RWPE1 (cell line): ENCODE data around the gene CORO2B.

Source experiments
- CTCF ChIA-PET: fragments of 350-600 bp; sonication (Branson Sonifier 250); formaldehyde crosslinking; extraction: SDS; loops from one replicate; lab custom pipeline; 2021; lab: Yijun Ruan, JAX
- POLR2A ChIA-PET: fragments of 400-600 bp; formaldehyde crosslinking; extraction: SDS; loops from one replicate; lab custom pipeline; 2020; ENCODE audit warnings: antibody characterized with exemption; ENCODE audit not compliant: low non-redundant PET; lab: Yijun Ruan, JAX
- DNase-seq: peaks from one replicate; pipeline ENCODE4 v3.0.0; 2012; ENCODE audit warnings: low spot score
- H3K27ac ChIP-seq: fragments of 450-650 bp; 2 replicates; pipeline ENCODE4 v1.5.1; 2017
- TF ChIP-seq, protein P1 (sequence below): fragments of 450-650 bp; conservative IDR thresholded peaks from 2 replicates; pipeline ENCODE4 v1.5.1; 2017; ENCODE audit warnings: low read depth, mild to moderate bottlenecking

The CORO2B gene

DNA sequence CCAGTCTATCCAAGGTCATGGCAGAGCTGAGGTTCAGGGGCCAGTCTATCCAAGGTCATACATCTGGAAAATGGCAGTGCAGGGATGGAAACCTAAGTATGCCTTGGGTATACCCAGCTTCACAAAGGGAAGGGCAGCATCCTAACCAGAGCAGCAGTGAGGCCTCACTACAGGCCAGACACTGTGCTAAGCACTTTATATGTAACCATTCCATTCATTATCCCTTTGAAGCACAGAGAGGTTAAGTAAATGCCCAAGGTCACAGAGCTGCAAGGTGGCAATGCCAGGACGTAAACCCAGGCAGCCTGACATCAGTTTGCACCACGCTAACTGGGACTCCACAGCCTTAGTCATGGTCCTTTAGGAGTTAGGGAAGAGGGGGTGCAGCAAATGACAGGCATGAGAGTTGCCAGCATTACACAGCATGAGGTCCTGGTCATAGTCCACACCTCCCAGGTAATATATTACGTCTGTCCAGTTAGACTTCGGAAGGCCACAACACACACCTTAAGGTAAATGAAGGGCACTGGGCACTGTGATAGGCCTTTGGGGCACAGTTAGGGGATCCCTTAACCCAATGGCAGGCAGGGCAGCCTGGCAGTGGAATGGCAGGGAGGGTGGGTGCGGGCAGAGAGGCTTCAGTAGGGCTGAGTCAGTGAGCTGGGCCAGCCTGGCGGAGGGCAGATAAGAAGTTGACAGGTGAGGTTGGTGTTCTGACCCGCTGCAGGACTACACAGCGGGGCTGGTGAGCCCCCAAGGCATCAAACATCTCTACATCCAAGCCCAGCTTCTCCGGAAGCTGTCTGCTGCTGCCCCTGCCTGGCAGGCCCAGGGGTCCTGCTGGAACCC lies 21.1 kb upstream of the CORO2B start:
- TF ChIP-seq, protein P1, sequence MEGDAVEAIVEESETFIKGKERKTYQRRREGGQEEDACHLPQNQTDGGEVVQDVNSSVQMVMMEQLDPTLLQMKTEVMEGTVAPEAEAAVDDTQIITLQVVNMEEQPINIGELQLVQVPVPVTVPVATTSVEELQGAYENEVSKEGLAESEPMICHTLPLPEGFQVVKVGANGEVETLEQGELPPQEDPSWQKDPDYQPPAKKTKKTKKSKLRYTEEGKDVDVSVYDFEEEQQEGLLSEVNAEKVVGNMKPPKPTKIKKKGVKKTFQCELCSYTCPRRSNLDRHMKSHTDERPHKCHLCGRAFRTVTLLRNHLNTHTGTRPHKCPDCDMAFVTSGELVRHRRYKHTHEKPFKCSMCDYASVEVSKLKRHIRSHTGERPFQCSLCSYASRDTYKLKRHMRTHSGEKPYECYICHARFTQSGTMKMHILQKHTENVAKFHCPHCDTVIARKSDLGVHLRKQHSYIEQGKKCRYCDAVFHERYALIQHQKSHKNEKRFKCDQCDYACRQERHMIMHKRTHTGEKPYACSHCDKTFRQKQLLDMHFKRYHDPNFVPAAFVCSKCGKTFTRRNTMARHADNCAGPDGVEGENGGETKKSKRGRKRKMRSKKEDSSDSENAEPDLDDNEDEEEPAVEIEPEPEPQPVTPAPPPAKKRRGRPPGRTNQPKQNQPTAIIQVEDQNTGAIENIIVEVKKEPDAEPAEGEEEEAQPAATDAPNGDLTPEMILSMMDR: no peak
- POLR2A ChIA-PET: no interaction called here
- no peak overlapping the region for H3K27ac ChIP-seq
- DNase-seq: no peak
- CTCF ChIA-PET: interaction anchor here (0.5 to 1.7 kb wide), 3 partner anchors 22 to 317 kb away, joined by 3 to 9 read pairs (median 3); no protein-coding TSS in a partner anchor

DNA sequence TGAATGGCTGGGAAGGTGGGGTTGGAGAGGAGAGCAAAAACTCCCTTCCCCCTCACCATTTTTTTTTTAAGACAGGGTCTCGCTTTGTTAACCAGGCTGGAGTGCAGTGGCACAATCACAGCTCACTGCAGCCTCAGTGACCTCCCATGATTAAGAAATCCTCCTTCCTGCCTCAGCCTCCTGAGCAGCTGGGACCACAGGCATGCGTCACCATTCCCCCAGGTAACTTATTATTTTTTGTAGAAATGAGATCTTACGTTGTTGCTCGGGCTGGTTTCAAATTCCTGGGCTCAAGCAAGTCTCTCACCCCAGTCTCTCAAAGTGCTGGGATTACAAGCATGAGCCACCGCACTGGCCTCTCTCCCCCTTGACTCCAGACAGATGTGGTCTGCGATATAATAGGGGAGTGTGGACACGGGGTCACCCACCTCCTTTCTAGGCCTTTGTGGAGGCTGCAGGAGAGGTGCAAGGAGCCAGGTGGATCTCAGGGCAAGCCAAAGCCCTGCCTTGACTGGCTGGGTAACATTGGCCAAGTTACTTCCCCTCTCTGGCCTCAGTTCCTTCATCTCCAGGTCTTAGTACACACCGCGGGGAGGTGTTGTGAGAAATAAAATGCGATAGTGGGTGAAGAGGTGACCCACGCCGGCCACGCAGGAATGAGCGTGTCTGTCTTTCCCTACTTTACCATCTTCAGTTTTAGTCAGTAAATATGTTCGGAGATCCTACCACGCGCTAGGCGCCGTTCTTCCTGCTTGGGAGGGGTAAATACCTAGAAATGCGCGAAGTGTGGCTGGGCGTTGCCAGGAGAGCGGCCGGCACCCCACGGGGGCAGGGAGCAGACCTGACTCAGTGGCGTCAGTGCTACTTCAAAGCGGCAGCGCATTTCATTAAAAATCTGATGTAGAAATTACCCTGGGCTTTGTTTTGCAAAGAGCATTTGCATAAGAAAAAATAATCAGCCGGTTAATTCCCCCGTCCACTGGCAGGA lies 20.2 kb upstream of the CORO2B start:
- H3K27ac ChIP-seq: no peak overlapping the region
- ChIA-PET CTCF (interaction anchor here (0.6 to 4.9 kb wide), 12 partner anchors 9 to 366 kb away, joined by 3 to 68 read pairs (median 5); no protein-coding TSS in a partner anchor), POLR2A (no interaction called here)
- no peak for DNase-seq
- TF ChIP-seq, protein P1: no peak

DNA sequence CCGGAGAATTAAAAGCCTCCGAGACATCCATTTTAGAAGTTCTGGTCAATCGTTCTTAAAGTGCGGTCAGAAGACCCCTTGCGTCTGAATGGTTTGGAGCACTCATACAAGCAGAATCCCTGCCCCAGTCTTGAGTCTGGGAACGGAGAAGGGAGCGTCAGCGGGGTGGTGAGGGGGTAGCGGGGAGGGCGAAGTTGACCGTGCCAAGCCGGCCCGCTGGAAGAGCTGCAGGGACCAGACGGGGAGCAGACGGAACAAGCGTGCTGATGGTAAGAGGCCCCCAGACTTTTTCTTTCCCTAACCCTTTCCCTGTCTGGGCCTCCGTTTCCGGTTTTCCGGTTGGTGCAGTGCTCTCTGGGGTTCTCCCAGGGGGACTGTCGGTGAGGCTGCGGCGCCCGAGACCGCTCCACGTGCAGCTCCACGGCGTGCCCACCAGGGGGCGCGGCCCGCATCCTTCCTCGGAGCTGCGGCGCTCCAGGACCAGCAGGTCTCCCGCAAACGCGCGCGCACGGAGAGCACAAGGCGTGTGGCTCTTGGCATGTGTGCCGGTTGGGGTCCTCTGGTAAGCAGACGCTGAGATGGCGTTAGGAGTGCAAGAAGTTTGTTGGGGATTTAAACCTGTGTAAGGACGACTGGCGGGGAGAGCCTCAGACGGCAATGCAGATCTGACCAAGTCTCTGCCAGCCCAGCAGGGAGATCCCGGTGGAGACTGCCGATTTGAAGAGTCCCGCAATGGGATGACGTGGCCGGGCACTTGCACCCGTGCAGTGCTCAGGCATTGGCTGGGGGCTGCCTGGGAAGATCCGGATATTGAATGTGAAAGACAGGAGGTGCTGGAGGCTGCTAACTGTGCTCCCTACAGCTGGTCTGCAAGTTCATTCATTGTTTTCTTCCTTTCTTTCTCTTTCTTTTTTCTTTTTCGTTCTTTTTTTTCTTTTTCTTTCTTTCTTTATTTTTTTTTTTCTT lies 19.2 kb upstream of the CORO2B start:
- TF ChIP-seq, protein P1: peak; percentile 99
- DNase-seq: peak; percentile 78
- ChIA-PET POLR2A (interaction anchor here (1.6 kb wide), 1 partner anchor 114 kb away, joined by 4 read pairs; no protein-coding TSS in a partner anchor), CTCF (interaction anchor here (0.6 to 4.9 kb wide), 24 partner anchors 10 to 365 kb away, joined by 3 to 68 read pairs (median 3); no protein-coding TSS in a partner anchor)
- no peak overlapping the region for H3K27ac ChIP-seq

DNA sequence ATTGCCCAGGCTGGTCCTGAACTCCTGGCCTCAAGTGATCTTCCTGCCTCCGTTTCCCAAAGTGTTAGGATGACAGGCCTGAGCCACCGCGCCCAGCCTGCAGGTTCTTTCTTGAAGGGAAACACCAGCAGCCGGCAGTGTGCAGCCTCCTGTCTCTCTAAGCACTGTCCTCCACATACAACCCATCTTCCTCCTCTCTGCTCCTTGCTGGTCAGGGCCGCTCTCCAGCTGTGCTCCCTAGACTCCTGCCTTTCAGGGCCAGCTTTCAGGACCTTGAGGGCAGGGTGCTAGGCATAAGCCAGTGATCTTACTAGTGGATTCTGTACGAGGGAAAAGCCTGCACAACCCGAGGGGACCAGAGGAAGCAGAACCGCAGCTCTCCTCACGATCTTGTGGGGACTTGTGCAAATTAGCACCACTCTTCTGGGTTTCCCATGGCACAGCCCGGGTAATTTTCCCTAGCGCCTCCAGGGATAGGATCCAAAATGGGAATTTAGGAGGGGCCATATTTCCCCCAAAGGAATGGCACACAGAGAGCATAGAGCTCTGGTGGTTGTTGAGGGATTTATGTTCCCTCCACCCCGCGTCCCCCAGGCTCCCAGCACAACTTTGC lies 18.2 kb upstream of the CORO2B start:
- ChIA-PET CTCF (interaction anchor here (0.5 to 4.9 kb wide), 13 partner anchors 10 to 364 kb away, joined by 3 to 68 read pairs (median 4); no protein-coding TSS in a partner anchor), POLR2A (interaction anchor here (1.6 kb wide), 1 partner anchor 113 kb away, joined by 4 read pairs; no protein-coding TSS in a partner anchor)
- H3K27ac ChIP-seq: no peak overlapping the region
- TF ChIP-seq, protein P1: no peak
- DNase-seq: no peak

DNA sequence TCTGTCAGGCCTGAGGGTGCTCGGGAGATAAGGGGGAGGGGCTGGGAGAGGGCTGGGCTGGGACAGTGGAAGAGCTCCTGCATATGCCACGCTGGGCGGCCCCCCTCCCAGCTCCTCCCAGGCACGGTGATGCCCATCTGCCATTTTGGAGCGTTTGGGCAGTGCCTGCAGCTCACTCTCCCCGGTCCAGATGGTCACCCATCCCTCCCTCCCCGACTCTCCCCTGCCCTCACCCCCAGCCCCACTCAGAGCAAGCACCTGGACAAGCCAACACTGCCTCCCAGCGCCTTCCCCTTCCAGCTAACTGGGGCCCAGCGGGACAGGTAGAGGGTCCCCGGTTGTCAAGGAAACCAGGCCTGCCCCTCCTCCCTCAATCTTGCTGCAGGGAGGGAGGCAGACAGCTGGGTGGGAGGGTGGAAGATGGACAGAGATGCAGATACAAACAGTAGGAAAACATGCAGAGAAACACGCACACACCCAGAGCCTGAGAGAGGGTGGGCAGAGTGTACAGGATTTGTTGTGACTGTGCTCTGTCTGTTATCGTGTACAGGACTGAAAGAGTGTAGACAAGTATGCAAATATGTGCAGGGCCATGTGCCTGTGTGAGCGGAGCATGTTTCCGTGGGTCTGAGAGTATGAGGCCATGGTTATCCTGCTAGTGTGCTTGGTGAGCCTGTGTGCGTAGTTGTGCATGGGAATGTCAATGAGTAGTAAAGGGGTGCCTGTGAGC lies 17.5 kb upstream of the CORO2B start:
- H3K27ac ChIP-seq: no peak overlapping the region
- ChIA-PET CTCF (interaction anchor here (1.1 to 4.9 kb wide), 5 partner anchors 11 to 363 kb away, joined by 3 to 68 read pairs (median 4); no protein-coding TSS in a partner anchor), POLR2A (no interaction called here)
- TF ChIP-seq, protein P1: no peak
- no peak for DNase-seq
